ENCODE results near the gene AHI1. TPM values are rescaled to one million over a fixed set of nuclear protein-coding genes. Genes with fewer than 3 reads are reported as not detected.

AHI1 gene
- total RNA-seq, 2 experiments from 2014 or later: 21.4 to 33.9 TPM

DNA sequence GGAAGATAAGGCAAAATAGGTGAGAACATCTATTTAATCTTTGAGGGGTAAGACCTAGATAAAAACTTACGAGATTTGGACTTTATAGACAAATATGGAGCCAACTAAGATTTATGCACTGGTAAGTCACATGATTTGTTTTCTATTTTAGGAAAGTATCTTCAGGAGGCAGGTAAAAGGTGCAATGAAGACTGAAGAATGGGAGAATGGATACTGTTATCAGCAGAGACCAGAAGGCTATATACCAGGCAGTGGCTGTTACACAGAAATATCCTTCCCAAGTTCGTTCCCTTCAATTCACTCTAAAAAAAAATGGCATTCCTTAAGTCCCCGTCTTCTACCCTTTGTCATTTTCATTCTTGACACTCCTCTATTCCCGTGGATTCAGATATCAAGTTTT is 192.7 kb downstream of the AHI1 start:
- intact Hi-C loops (cut with micrococcal nuclease; ENCODE audit: unreplicated experiment): no loop called here
- H3K9me2 ChIP-seq (ENCODE audit: insufficient read depth, low read length): no peaks in the 10 kb centered on the region
- no peak overlapping the region for H2AFZ ChIP-seq (ENCODE audit: low read length)
- ChIA-PET POLR2A (interaction anchor here (0.9 kb wide), 1 partner anchor 16 kb away, joined by 4 read pairs; no protein-coding TSS in a partner anchor), CTCF (ENCODE audit: unreplicated experiment) (no interaction called here)
- no peaks in the 10 kb centered on the region; the same call in 1 of the 2 replicates for H3K36me3 ChIP-seq (ENCODE audit: insufficient read depth, low read length)
- H3K4me3 ChIP-seq (ENCODE audit: low read depth, low read length, poor library complexity, severe bottlenecking): no peak overlapping the region
- H3K27ac ChIP-seq (ENCODE audit: low read depth, low read length, poor library complexity, severe bottlenecking): no peak overlapping the region
- H3K79me2 ChIP-seq (ENCODE audit: insufficient read depth, low read depth, low read length): no peaks in the 10 kb centered on the region
- DNase-seq (ENCODE audit: low spot score): no peak
- no peaks in the 10 kb centered on the region for H4K20me1 ChIP-seq (ENCODE audit: insufficient read depth, low read length)
- H3K4me1 ChIP-seq (ENCODE audit: insufficient read depth, low read length, poor library complexity, severe bottlenecking): peaks cover 9% of the 10 kb centered on the region
- TF ChIP-seq CTCF (conservative IDR thresholded peaks at IDR 0.05; ENCODE audit: low read length): no peak
- TF ChIP-seq EZH2phosphoT487 (IDR thresholded peaks at IDR 0.05; ENCODE audit: borderline replicate concordance, low read depth, low read length): no peak
- H3K9me3 ChIP-seq (ENCODE audit: low read length): no peaks in the 10 kb centered on the region
- BruUV-seq (replicated peaks): no TSS peak
- no peak overlapping the region for H3K4me2 ChIP-seq (ENCODE audit: low read length)

GRCh38 chr6:135301304-135301703 is 196.2 kb downstream of the AHI1 start:
- ChIA-PET POLR2A (interaction anchor here (0.7 to 1.8 kb wide), 5 partner anchors 12 to 131 kb away, joined by 3 to 6 read pairs (median 4); no protein-coding TSS in a partner anchor), CTCF (ENCODE audit: unreplicated experiment) (no interaction called here)
- intact Hi-C loops (cut with micrococcal nuclease; ENCODE audit: unreplicated experiment): no loop called here

More at GRCh38 chr6:135301304-135301703, 196.2 kb downstream of the AHI1 start:
- Histone ChIP-seq H3K4me1 (ENCODE audit: insufficient read depth, low read length, poor library complexity, severe bottlenecking) (peaks cover 6% of the 10 kb centered on the region), H4K20me1 (ENCODE audit: insufficient read depth, low read length) (no peaks in the 10 kb centered on the region), H3K36me3 (ENCODE audit: insufficient read depth, low read length) (no peaks in the 10 kb centered on the region; the same call in 1 of the 2 replicates), H3K4me2 (ENCODE audit: low read length) (no peak overlapping the region), H3K27ac (ENCODE audit: low read depth, low read length, poor library complexity, severe bottlenecking) (no peak overlapping the region), H3K4me3 (ENCODE audit: low read depth, low read length, poor library complexity, severe bottlenecking) (no peak overlapping the region), H3K79me2 (ENCODE audit: insufficient read depth, low read depth, low read length) (no peaks in the 10 kb centered on the region), H3K9me2 (ENCODE audit: insufficient read depth, low read length) (no peaks in the 10 kb centered on the region), H2AFZ (ENCODE audit: low read length) (no peak overlapping the region), H3K9me3 (ENCODE audit: low read length) (no peaks in the 10 kb centered on the region)
- DNase-seq (ENCODE audit: low spot score): no peak
- no TSS peak for BruUV-seq (replicated peaks)
- TF ChIP-seq EZH2phosphoT487 (IDR thresholded peaks at IDR 0.05; ENCODE audit: borderline replicate concordance, low read depth, low read length) (no peak), CTCF (conservative IDR thresholded peaks at IDR 0.05; ENCODE audit: low read length) (no peak)
